Measurements from ENCODE around the gene SYT12.

SYT12 gene

GRCh38 chr11:67090717-67091116 is 67.8 kb downstream of the SYT12 start:
- Histone ChIP-seq H3K9me3 (ENCODE audit: insufficient read depth, low read depth, low read length) (no peaks in the 10 kb centered on the region), H3K27ac (ENCODE audit: low read length) (no peak overlapping the region), H3K4me1 (ENCODE audit: insufficient read depth, low read length) (no peaks in the 10 kb centered on the region; the same call in 1 of the 2 replicates)

GRCh38 chr11:67095214-67095507 is 72.2 kb downstream of the SYT12 start:
- H3K9ac ChIP-seq (ENCODE audit: low read depth, low read length) = no peak overlapping the region

More at GRCh38 chr11:67090717-67091116, 67.8 kb downstream of the SYT12 start:
- Histone ChIP-seq H3K36me3 (ENCODE audit: insufficient read depth, low read depth, low read length) (no peaks in the 10 kb centered on the region), H3K9ac (ENCODE audit: low read depth, low read length) (no peak overlapping the region), H3K4me3 (ENCODE audit: low read length) (no peak overlapping the region), H3K27me3 (ENCODE audit: insufficient read depth, low read length) (no peaks in the 10 kb centered on the region)

GRCh38 chr11:67098799-67099429 is 76.0 kb downstream of the SYT12 start:
- no peaks in the 10 kb centered on the region; the same call in 1 of the 2 replicates for H3K4me1 ChIP-seq (ENCODE audit: insufficient read depth, low read length)
- H3K27ac ChIP-seq (ENCODE audit: low read length) = no peak overlapping the region
- H3K4me3 ChIP-seq (ENCODE audit: low read length) = no peak overlapping the region
- H3K36me3 ChIP-seq (ENCODE audit: insufficient read depth, low read depth, low read length) = no peaks in the 10 kb centered on the region
- H3K9me3 ChIP-seq (ENCODE audit: insufficient read depth, low read depth, low read length) = no peaks in the 10 kb centered on the region
- H3K9ac ChIP-seq (ENCODE audit: low read depth, low read length) = no peak overlapping the region
- no peaks in the 10 kb centered on the region for H3K27me3 ChIP-seq (ENCODE audit: insufficient read depth, low read length)

More at GRCh38 chr11:67095214-67095507, 72.2 kb downstream of the SYT12 start:
- Histone ChIP-seq H3K9me3 (ENCODE audit: insufficient read depth, low read depth, low read length) (no peaks in the 10 kb centered on the region), H3K4me1 (ENCODE audit: insufficient read depth, low read length) (no peaks in the 10 kb centered on the region; the same call in 1 of the 2 replicates), H3K27ac (ENCODE audit: low read length) (no peak overlapping the region), H3K4me3 (ENCODE audit: low read length) (no peak overlapping the region), H3K36me3 (ENCODE audit: insufficient read depth, low read depth, low read length) (no peaks in the 10 kb centered on the region), H3K27me3 (ENCODE audit: insufficient read depth, low read length) (no peaks in the 10 kb centered on the region)

- Histone ChIP-seq H3K4me3 (ENCODE audit: low read length) (no peak overlapping the region), H3K27ac (ENCODE audit: low read length) (no peak overlapping the region), H3K9me3 (ENCODE audit: insufficient read depth, low read depth, low read length) (no peaks in the 10 kb centered on the region), H3K36me3 (ENCODE audit: insufficient read depth, low read depth, low read length) (no peaks in the 10 kb centered on the region), H3K9ac (ENCODE audit: low read depth, low read length) (no peak overlapping the region), H3K4me1 (ENCODE audit: insufficient read depth, low read length) (no peaks in the 10 kb centered on the region; the same call in 1 of the 2 replicates), H3K27me3 (ENCODE audit: insufficient read depth, low read length) (no peaks in the 10 kb centered on the region)
These were observed 76.9 kb downstream of the SYT12 start for GRCh38 chr11:67099831-67100324.

All from iPS-20b (cell line).